GM12872 (cell line): ENCODE data around the gene OR1I1.

Experiments
- CTCF ChIP-seq: IDR thresholded peaks from 3 replicates; pipeline ENCODE4 v1.5.1; 2011; ENCODE audit warnings: low read depth, mild to moderate bottlenecking, low read length, moderate library complexity; ENCODE audit not compliant: insufficient read depth

Gene OR1I1

GRCh38 chr19:15101479-15102082, 19.6 kb downstream of the OR1I1 start:
- TF ChIP-seq CTCF: peak; percentile 81

- no peak for TF ChIP-seq CTCF
These were observed 22.0 kb downstream of the OR1I1 start for GRCh38 chr19:15104003-15104402.

- no peak for TF ChIP-seq CTCF
These were observed 22.4 kb downstream of the OR1I1 start for GRCh38 chr19:15104411-15104810.

- TF ChIP-seq CTCF: no peak
These were observed 23.0 kb downstream of the OR1I1 start for GRCh38 chr19:15105044-15105443.

- TF ChIP-seq CTCF: no peak
These were observed 25.3 kb downstream of the OR1I1 start, which contains the start of gene SYDE1 for GRCh38 chr19:15107061-15108010. SYDE1 (plus strand) TSS chr19:15107401; CDS start chr19:15107434, 33 bp downstream.

- TF ChIP-seq CTCF: no peak
These were observed 26.3 kb downstream of the OR1I1 start for GRCh38 chr19:15108145-15108844.
